H1 (cell line): Measurements from ENCODE around the gene PSMB5. TPM values are rescaled to one million over a fixed set of nuclear protein-coding genes. Genes with fewer than 3 reads are reported as not detected.

Experiments
- CTCF ChIA-PET: fragments of 300-600 bp; sonication (Branson Sonifier 250); formaldehyde crosslinking; loops from one replicate; lab custom pipeline; 2021; ENCODE audit not compliant: partially characterized antibody; lab: Charles Lee
- POLR2A ChIA-PET: fragments of 300-600 bp; sonication (Branson Sonifier 250); formaldehyde crosslinking; loops from one replicate; lab custom pipeline; 2021; ENCODE audit warnings: inconsistent platforms; ENCODE audit not compliant: partially characterized antibody; lab: Charles Lee
- DNase-seq, 2 experiments: peaks; one replicate each; pipeline versions ENCODE4 v3.0.0 to v3.0.0-alpha.2; 2010 to 2022; ENCODE audit warnings: low spot score in 2 of 2, low read depth in 1 of 2, mixed read lengths in 1 of 2
- FAIRE-seq: peaks from 2 replicates; lab custom pipeline; 2011; peaks lifted over from hg19 to GRCh38; lab: Jason Lieb, UNC
- H2AFZ ChIP-seq: 2 replicates; pipeline ENCODE4 v1.8.1; 2012; ENCODE audit warnings: low read length, inconsistent platforms
- H2AK5ac ChIP-seq: 2 replicates; pipeline ENCODE4 v1.6.1; 2013; ENCODE audit warnings: low read depth, low read length
- H2BK120ac ChIP-seq: replicated peaks from 2 replicates; pipeline ENCODE3; 2013; ENCODE audit warnings: low read depth, low read length, inconsistent platforms
- H2BK12ac ChIP-seq: 2 replicates; pipeline ENCODE4 v1.6.1; 2013; ENCODE audit warnings: low read depth, low read length
- H2BK15ac ChIP-seq: 2 replicates; pipeline ENCODE4 v1.6.1; 2013; ENCODE audit warnings: low read length
- H2BK20ac ChIP-seq: 2 replicates; pipeline ENCODE4 v1.6.1; 2013; ENCODE audit warnings: low read length
- H2BK5ac ChIP-seq: 2 replicates; pipeline ENCODE4 v1.6.1; 2013; ENCODE audit warnings: low read depth, low read length
- H3K14ac ChIP-seq: 2 replicates; pipeline ENCODE4 v1.6.1; 2013; ENCODE audit warnings: inconsistent platforms; ENCODE audit not compliant: insufficient read length
- H3K18ac ChIP-seq: 2 replicates; pipeline ENCODE4 v1.6.1; 2013; ENCODE audit warnings: low read length; ENCODE audit errors: extremely low read depth
- H3K23ac ChIP-seq: 2 replicates; pipeline ENCODE4 v1.6.1; 2013; ENCODE audit warnings: inconsistent platforms; ENCODE audit not compliant: insufficient read length
- H3K23me2 ChIP-seq: 2 replicates; pipeline ENCODE4 v1.6.1; 2013; ENCODE audit warnings: low read depth, low read length
- H3K27ac ChIP-seq: 2 replicates; pipeline ENCODE4 v1.6.1; 2011; ENCODE audit warnings: low read depth, low read length, inconsistent platforms
- H3K27me3 ChIP-seq, 4 experiments: replicated peaks in 1 of 4; 1 replicate in 1 of 4; 2 replicates in 3 of 4; pipeline versions ENCODE4 v1.6.1 to v1.8.1; 2011 to 2013; ENCODE audit warnings: low read length in 3 of 4, mild to moderate bottlenecking in 3 of 4, inconsistent platforms in 2 of 4, mixed read lengths in 2 of 4, moderate library complexity in 1 of 4; ENCODE audit not compliant: control insufficient read depth in 3 of 4, insufficient read depth in 3 of 4; ENCODE audit errors: extremely low read depth in 1 of 4
- H3K36me3 ChIP-seq, 4 experiments: 2 replicates each; pipeline versions ENCODE4 v1.6.1 to v1.8.1; 2011 to 2013; ENCODE audit warnings: mild to moderate bottlenecking in 4 of 4, low read length in 3 of 4, moderate library complexity in 2 of 4, control low read depth in 1 of 4, inconsistent platforms in 1 of 4; ENCODE audit not compliant: insufficient read depth in 4 of 4, control insufficient read depth in 2 of 4
- H3K4ac ChIP-seq: replicated peaks from 2 replicates; pipeline ENCODE3; 2013; ENCODE audit warnings: low read length, low read depth, mixed read lengths, inconsistent platforms; ENCODE audit not compliant: insufficient read length
- H3K4me1 ChIP-seq, 4 experiments: replicated peaks in 1 of 4; 1 replicate in 1 of 4; 2 replicates in 3 of 4; pipeline versions ENCODE4 v1.6.1 to v1.8.1; 2011 to 2013; ENCODE audit warnings: low read length in 3 of 4, inconsistent platforms in 2 of 4, mixed read lengths in 1 of 4; ENCODE audit not compliant: insufficient read depth in 4 of 4, control insufficient read depth in 3 of 4
- H3K4me2 ChIP-seq, 2 experiments: 2 replicates each; pipeline versions ENCODE4 v1.6.1 to v1.8.1; 2011 to 2013; ENCODE audit warnings: low read depth in 2 of 2, low read length in 2 of 2, control low read depth in 1 of 2, inconsistent platforms in 1 of 2, mild to moderate bottlenecking in 1 of 2; ENCODE audit not compliant: insufficient read depth in 1 of 2
- H3K4me3 ChIP-seq, 4 experiments: fragments of 200-600, 300-600 bp in 1 of 4; sonication (generic), shearing (Covaris generic), sonication (Bioruptor Twin) in 1 of 4; 2 replicates each; pipeline versions ENCODE4 v1.5.1 to v1.8.1; 2011 to 2016; ENCODE audit warnings: low read length in 4 of 4, low read depth in 3 of 4, control low read depth in 2 of 4, inconsistent platforms in 2 of 4, mild to moderate bottlenecking in 2 of 4, mixed read lengths in 1 of 4, moderate library complexity in 1 of 4; ENCODE audit not compliant: insufficient read depth in 2 of 4; ENCODE audit errors: extremely low read depth in 1 of 4
- H3K56ac ChIP-seq: replicated peaks from 2 replicates; pipeline ENCODE3; 2013; ENCODE audit warnings: low read depth, mild to moderate bottlenecking, mixed read lengths, low read length, inconsistent platforms; ENCODE audit not compliant: insufficient read length
- H3K79me1 ChIP-seq: 2 replicates; pipeline ENCODE4 v1.6.1; 2013; ENCODE audit warnings: low read depth, low read length, control low read depth
- H3K79me2 ChIP-seq, 2 experiments: 2 replicates each; pipeline versions ENCODE4 v1.6.1 to v1.8.1; 2012 to 2013; ENCODE audit warnings: low read length in 2 of 2, mild to moderate bottlenecking in 2 of 2, inconsistent platforms in 1 of 2; ENCODE audit not compliant: insufficient read depth in 2 of 2, control insufficient read depth in 1 of 2
- H3K9ac ChIP-seq, 4 experiments: replicated peaks in 1 of 4; 1 replicate in 1 of 4; 2 replicates in 3 of 4; pipeline versions ENCODE4 v1.6.1 to v1.8.1; 2011 to 2013; ENCODE audit warnings: low read depth in 3 of 4, low read length in 3 of 4, control low read depth in 2 of 4, mild to moderate bottlenecking in 2 of 4, moderate library complexity in 2 of 4, inconsistent platforms in 1 of 4; ENCODE audit errors: extremely low read depth in 1 of 4
- H3K9me3 ChIP-seq, 2 experiments: 2 replicates each; pipeline versions ENCODE4 v1.6.1 to v1.8.1; 2012 to 2013; ENCODE audit warnings: mild to moderate bottlenecking in 2 of 2, moderate library complexity in 2 of 2, control low read depth in 1 of 2, inconsistent platforms in 1 of 2, low read depth in 1 of 2, low read length in 1 of 2, mixed read lengths in 1 of 2; ENCODE audit not compliant: insufficient read depth in 2 of 2
- H4K20me1 ChIP-seq, 2 experiments: replicated peaks in 1 of 2; 2 replicates each; pipeline versions ENCODE3 to v1.8.1; 2011 to 2013; ENCODE audit warnings: inconsistent platforms in 2 of 2, low read length in 2 of 2, mild to moderate bottlenecking in 1 of 2; ENCODE audit not compliant: insufficient read depth in 2 of 2, control insufficient read depth in 1 of 2
- H4K5ac ChIP-seq: 2 replicates; pipeline ENCODE4 v1.6.1; 2013; ENCODE audit warnings: low read length, low read depth, mixed read lengths, inconsistent platforms; ENCODE audit not compliant: insufficient read length
- H4K8ac ChIP-seq: 2 replicates; pipeline ENCODE4 v1.8.0; 2013; ENCODE audit warnings: mild to moderate bottlenecking, moderate library complexity, low read length, inconsistent platforms; ENCODE audit not compliant: insufficient read depth; ENCODE audit errors: extremely low read depth
- H4K91ac ChIP-seq: replicated peaks from 2 replicates; pipeline ENCODE3; 2013; ENCODE audit warnings: low read length, mixed read lengths, inconsistent platforms; ENCODE audit not compliant: insufficient read length
- BRCA1 ChIP-seq: IDR thresholded peaks from 2 replicates; pipeline ENCODE4 v1.6.1; 2012; ENCODE audit warnings: low read depth, low read length, improper control_type of control experiment
- CBX5 ChIP-seq: fragments of 300-800, 300-1000 bp; sonication (generic); IDR thresholded peaks from 2 replicates; pipeline ENCODE4 v1.7.1; 2016; ENCODE audit warnings: antibody characterized with exemption, low read length, low read depth
- CBX8 ChIP-seq: fragments of 300-800, 300-1000 bp; sonication (generic); IDR thresholded peaks from 2 replicates; pipeline ENCODE4 v1.7.1; 2016; ENCODE audit warnings: low read depth, low read length, borderline replicate concordance
- CREB1 ChIP-seq: IDR thresholded peaks from 2 replicates; pipeline ENCODE4 v1.6.1; 2012; ENCODE audit warnings: inconsistent platforms
- EGR1 ChIP-seq: IDR thresholded peaks from 2 replicates; pipeline ENCODE4 v1.6.1; 2011; ENCODE audit warnings: low read depth, low read length, borderline replicate concordance
- EP300 ChIP-seq, 2 experiments: IDR thresholded peaks; 1 replicate in 1 of 2; 2 replicates in 1 of 2; pipeline ENCODE4 v1.6.1; 2011 to 2012; ENCODE audit warnings: low read depth in 2 of 2, low read length in 2 of 2, mild to moderate bottlenecking in 2 of 2, borderline replicate concordance in 1 of 2, inconsistent platforms in 1 of 2, moderate library complexity in 1 of 2
- HDAC6 ChIP-seq: IDR thresholded peaks from one replicate; pipeline ENCODE4 v1.7.1; 2012; ENCODE audit warnings: low read depth, mild to moderate bottlenecking, inconsistent platforms, low read length, moderate library complexity
- MAFK ChIP-seq: IDR thresholded peaks from 2 replicates; pipeline ENCODE4 v1.6.1; 2012; ENCODE audit warnings: low read depth, mild to moderate bottlenecking, improper control_type of control experiment, low read length
- NANOG ChIP-seq: IDR thresholded peaks from 2 replicates; pipeline ENCODE4 v1.6.1; 2011; ENCODE audit warnings: low read length, low read depth, mild to moderate bottlenecking, inconsistent platforms; ENCODE audit not compliant: insufficient read depth, poor library complexity, severe bottlenecking
- NRF1 ChIP-seq: IDR thresholded peaks from 2 replicates; pipeline ENCODE4 v1.6.1; 2011; ENCODE audit warnings: mild to moderate bottlenecking, low read depth, low read length, improper control_type of control experiment
- SP2 ChIP-seq: IDR thresholded peaks from 2 replicates; pipeline ENCODE4 v1.6.1; 2012; ENCODE audit warnings: mild to moderate bottlenecking, low read length, inconsistent platforms
- SP4 ChIP-seq: IDR thresholded peaks from 2 replicates; pipeline ENCODE4 v1.6.1; 2012; ENCODE audit warnings: low read length, inconsistent platforms
- TAF7 ChIP-seq: optimal IDR thresholded peaks from 2 replicates; pipeline ENCODE3; 2011; ENCODE audit warnings: low read depth, mild to moderate bottlenecking, inconsistent platforms, low read length, moderate library complexity, borderline replicate concordance
- ZNF274 ChIP-seq: IDR thresholded peaks from 2 replicates; pipeline ENCODE4 v1.7.0; 2012; ENCODE audit warnings: low read length, borderline replicate concordance; ENCODE audit errors: extremely low read depth
- WGBS, 2 experiments: shearing (Covaris generic) in 1 of 2; methylation state at CpG; one replicate each; pipeline versions ENCODE4 v1.1.6 to v1.1.7; 2013 to 2015; ENCODE audit warnings: low lambda C conversion rate in 2 of 2, mixed read lengths in 2 of 2, inconsistent platforms in 1 of 2, low coverage in 1 of 2, missing lambda C conversion rate in 1 of 2; ENCODE audit not compliant: insufficient replicate concordance in 2 of 2, insufficient coverage in 1 of 2, insufficient read length in 1 of 2; ENCODE audit errors: extremely low coverage in 1 of 2, missing lambda C conversion rate in 1 of 2; 5-methylcytosine and 5-hydroxymethylcytosine counted together
- polyA plus RNA-seq, 7 experiments: library from polyadenylated mRNA; depleted of rRNA in 3 of 7; stranded (reverse) in 5 of 7; unstranded in 2 of 7; fragments of >200 nt in 5 of 7; fragments of 200-250 nt in 2 of 7; gene quantifications; 1 replicate in 5 of 7; 2 replicates in 1 of 7; 4 replicates in 1 of 7; pipeline versions ENCODE4 v1.2.1 to v1.2.3, GENCODE V29; 2011 to 2013; ENCODE audit warnings: missing spikeins in 2 of 7, mixed read lengths in 2 of 7
- total RNA-seq: library from RNA; stranded (reverse); fragmentation: NEBNext Ultra II Directional; extraction: Animal tissue kit (Norgen Biotek cat#: 25700); gene quantifications from 2 replicates; pipeline ENCODE4 v1.2.1, GENCODE V29; 2021

PSMB5 gene
- total and polyA plus RNA-seq, 2 of the 8 experiments (the other 6 are each of a cell fraction or from before 2014, with no cell fraction given) = 254 to 510 TPM

GRCh38 chr14:23055147-23055550 lies 20.4 kb upstream of the PSMB5 start:
- Histone ChIP-seq H2BK20ac (no peak overlapping the region), H3K27ac (no peak overlapping the region), H3K4me1 (peaks cover 0 to 15% (median 4%) of the 10 kb centered on the region in 4 experiments; a peak in 4 of 7 replicates), H3K18ac (no peak overlapping the region), H3K27me3 (no peaks in the 10 kb centered on the region; a peak in 1 of 7 replicates), H4K20me1 (peaks cover 0 to 4% of the 10 kb centered on the region in 2 experiments), H3K56ac (no peak overlapping the region)
- TF ChIP-seq HDAC6 (no peak), TAF7 (no peak), CREB1 (no peak), SP2 (no peak), CBX8 (no peak), EGR1 (no peak), MAFK (no peak), SP4 (no peak), NRF1 (no peak), BRCA1 (no peak), EP300 (IDR thresholded peaks at IDR 0.05; ENCODE audit: borderline replicate concordance in 1 of 2, low read depth in 2 of 2, low read length in 2 of 2) (no peak), CBX5 (no peak), ZNF274 (no peak), NANOG (no peak)
- TF ChIP-seq, all 59 proteins: peak for 0
- no peak overlapping the region for H2BK120ac ChIP-seq
- H2BK15ac ChIP-seq = no peak overlapping the region
- no peak for FAIRE-seq
- no peak overlapping the region for H3K23ac ChIP-seq
- WGBS, 2 experiments = 91% methylated on average over 12 of the region's 12 CpGs; no CpG with 5 or more reads in 1 of the 2 experiments
- ChIA-PET CTCF (interaction anchor here (0.6 to 29.2 kb wide), 25 partner anchors 12 to 290 kb away, joined by 3 to 785 read pairs (median 5); partner anchors contain the start of genes AJUBA and PSMB11), POLR2A (interaction anchor here (0.7 to 6.2 kb wide), 9 partner anchors 12 to 125 kb away, joined by 3 to 65 read pairs (median 7); partner anchors contain the start of genes ACIN1, AJUBA, PRMT5 and PSMB5)
- peaks cover 12% of the 10 kb centered on the region for H3K23me2 ChIP-seq
- no peak overlapping the region for H3K4me3 ChIP-seq
- H4K8ac ChIP-seq = no peak overlapping the region; the same call in 1 of the 2 replicates
- no peak overlapping the region for H3K4ac ChIP-seq
- H3K14ac ChIP-seq = no peak overlapping the region
- H3K36me3 ChIP-seq = peaks cover 2 to 13% (median 9%) of the 10 kb centered on the region in 4 experiments; a peak in 5 of 8 replicates
- H3K9me3 ChIP-seq = no peaks in the 10 kb centered on the region
- no peaks in the 10 kb centered on the region for H3K79me2 ChIP-seq
- H2BK5ac ChIP-seq = no peak overlapping the region
- no peak overlapping the region for H2AK5ac ChIP-seq
- H4K91ac ChIP-seq = no peak overlapping the region
- no peak overlapping the region; a peak in 1 of 4 replicates for H3K4me2 ChIP-seq
- H3K9ac ChIP-seq = no peak overlapping the region
- H4K5ac ChIP-seq = no peak overlapping the region
- H2BK12ac ChIP-seq = no peak overlapping the region
- no peaks in the 10 kb centered on the region for H3K79me1 ChIP-seq
- no peak overlapping the region for H2AFZ ChIP-seq
- DNase-seq = no peak
